Measurements from ENCODE around the gene GSTA4. TPM values are rescaled to one million over a fixed set of nuclear protein-coding genes. Genes with fewer than 3 reads are reported as not detected.

GSTA4 gene
- total RNA-seq, 1 donor from 2014 or later: 40.6 TPM

Other genes starting within 250 kb of the GSTA4 start
- not detected in 2 replicates for gene GSTA2, start 231.8 kb downstream of the GSTA4 start, total RNA-seq
- not detected in 2 replicates for gene GSTA1, start 191.5 kb downstream of the GSTA4 start, total RNA-seq
- gene GSTA5, start 154.5 kb downstream of the GSTA4 start, total RNA-seq: not detected in 2 replicates
- not detected in 2 replicates for gene GSTA3, start 85.6 kb downstream of the GSTA4 start, total RNA-seq
- 7.2 and 8.2 TPM in 2 replicates for gene CILK1, start 66.5 kb upstream of the GSTA4 start, total RNA-seq
- 39.8 and 46.2 TPM in 2 replicates for gene FBXO9, start 70.1 kb upstream of the GSTA4 start, total RNA-seq
- not detected in 2 replicates for gene GCM1, start 153.6 kb upstream of the GSTA4 start, total RNA-seq